GM21717 (cell line): Measurements from ENCODE around the gene ELAC1.
"Not testable (repeated sequence)": the region's sequence is repeated elsewhere in the genome, so short reads cannot be mapped to it uniquely, and the experiment has no call there.

Source experiments
- ATAC-seq: cut with Tn5 transposase; IDR thresholded peaks from one replicate; pipeline ENCODE4 v1.9.1; 2021; ENCODE audit warnings: mild to moderate bottlenecking, moderate library complexity; ENCODE audit not compliant: unreplicated experiment

Gene ELAC1, protein sequence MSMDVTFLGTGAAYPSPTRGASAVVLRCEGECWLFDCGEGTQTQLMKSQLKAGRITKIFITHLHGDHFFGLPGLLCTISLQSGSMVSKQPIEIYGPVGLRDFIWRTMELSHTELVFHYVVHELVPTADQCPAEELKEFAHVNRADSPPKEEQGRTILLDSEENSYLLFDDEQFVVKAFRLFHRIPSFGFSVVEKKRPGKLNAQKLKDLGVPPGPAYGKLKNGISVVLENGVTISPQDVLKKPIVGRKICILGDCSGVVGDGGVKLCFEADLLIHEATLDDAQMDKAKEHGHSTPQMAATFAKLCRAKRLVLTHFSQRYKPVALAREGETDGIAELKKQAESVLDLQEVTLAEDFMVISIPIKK

DNA sequence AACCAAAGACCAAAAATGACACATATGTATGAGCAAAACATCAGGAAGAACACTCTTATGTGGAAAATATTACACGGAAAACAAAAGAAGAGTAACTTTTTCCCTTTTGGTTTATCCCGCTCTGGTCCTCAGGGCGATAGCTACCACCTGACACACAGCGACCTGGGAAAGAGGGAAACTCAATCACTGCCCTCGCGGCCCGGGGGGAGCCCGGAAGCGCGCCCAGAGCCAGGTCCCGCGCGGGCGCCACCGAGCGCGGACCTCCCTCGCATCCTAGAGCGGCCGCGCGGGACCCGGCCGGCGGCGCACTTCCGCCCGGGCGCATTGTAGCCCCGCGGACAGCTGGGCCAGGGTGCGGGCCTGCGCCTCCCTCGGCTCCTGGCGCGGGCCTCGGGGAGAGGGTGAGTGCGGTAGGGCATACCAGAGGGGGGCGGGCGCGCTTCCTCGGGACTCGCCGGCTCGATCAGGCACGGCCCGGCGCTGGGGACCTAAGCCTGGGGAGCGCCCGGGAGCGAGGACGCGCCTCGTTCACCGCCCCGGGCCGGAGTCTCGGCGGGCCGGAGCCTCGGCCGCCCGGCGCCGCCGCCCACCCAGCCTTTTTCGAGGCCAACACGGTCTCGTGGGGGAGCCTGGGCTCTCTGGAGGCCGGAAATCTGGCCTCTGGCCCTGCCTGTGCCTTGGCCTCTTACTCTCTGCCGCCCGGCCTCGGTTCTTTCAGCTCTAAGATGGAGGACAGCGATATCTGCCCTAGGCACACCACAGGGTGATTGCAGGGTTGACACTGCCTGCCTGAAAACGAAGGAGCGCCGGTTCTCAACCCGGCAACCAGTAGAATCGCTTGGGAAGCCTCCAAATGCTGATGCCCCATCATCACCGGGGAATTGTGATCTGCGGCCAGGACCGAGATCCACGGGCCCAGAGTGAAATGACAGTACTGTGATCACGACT lies at the start of gene ELAC1:
Gene ELAC1 (plus strand): TSS at position 327 of the 948 bp plus-strand sequence. CDS start 6,365 bp downstream, outside the sequence.
- peak; percentile 96 for ATAC-seq

DNA sequence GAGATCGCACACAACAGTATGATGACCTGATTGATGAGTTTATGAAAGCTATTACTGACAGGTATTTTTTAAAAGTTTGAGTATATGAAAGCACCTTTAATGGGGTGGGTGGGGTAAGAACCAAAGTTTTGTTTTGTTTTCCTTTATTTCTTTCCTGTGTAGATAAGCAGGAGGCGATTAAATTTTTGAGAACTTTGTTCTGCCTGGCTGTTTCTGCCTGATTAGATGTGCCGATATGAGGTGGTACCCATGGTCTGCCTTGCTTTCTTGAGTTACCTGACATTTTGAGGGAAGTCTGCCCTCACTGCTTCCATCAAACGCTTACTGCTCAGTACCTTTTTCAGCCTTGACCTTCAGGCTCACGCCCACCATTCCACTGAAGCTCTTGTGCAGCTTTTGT lies 49.7 kb upstream of the ELAC1 start:
- no peak for ATAC-seq

DNA sequence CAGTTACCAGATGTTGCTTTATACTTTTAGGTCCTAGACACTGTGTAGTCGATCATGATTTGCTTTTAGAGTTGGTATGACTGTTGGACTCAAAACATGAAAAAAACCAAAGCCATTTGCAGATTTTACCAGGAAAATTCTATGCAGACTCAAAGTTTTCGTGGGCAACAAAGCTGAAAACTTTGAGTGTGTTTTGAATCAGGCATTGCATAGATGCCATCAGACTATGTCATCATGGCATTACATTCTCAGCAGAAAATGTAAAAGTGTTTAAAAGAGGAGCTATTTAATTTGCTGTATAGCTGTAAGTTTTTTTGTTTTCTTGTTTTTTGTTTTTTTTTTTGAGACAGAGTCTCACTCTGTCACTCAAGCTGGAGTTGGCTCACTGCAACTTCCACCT lies 43.5 kb upstream of the ELAC1 start:
- no peak for ATAC-seq

DNA sequence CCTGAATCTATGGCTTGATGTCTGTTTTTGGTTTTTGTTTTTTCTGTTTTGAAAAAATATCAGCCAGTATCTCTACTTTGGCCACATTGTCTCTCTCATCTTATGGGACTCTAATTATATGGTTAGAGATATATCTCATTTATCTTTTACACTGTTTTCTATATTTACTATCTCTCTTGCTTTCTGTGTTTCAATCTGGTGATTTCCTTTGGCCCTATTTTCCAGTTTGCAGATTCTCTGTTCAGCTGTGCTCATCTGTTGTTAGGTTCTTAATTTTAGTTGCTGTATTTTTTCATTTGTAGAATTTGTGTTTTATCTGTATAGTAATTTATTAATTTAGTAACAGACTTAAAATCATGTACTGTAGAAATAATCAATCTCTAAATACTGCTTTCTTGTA lies 41.3 kb upstream of the ELAC1 start:
- ATAC-seq = no peak

DNA sequence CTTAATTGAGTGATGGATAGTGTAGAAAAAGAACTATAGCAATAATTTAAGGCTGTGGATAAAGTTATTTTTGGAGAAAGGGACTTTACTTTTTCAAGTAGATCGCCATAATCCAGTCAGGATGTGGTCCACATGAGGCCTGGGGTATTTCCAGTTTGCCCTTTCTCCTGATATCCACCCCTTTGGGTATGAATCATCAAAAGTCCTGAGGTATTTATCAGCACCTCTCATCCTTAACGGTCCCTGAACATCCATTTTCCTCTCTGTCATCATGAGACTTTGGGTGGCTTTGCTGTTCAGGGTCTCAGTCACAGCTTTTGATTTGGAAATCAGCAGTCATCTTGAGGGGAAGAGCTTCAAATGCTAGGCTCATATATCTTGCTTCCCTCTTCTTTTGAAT lies 39.3 kb upstream of the ELAC1 start:
- no peak for ATAC-seq

DNA sequence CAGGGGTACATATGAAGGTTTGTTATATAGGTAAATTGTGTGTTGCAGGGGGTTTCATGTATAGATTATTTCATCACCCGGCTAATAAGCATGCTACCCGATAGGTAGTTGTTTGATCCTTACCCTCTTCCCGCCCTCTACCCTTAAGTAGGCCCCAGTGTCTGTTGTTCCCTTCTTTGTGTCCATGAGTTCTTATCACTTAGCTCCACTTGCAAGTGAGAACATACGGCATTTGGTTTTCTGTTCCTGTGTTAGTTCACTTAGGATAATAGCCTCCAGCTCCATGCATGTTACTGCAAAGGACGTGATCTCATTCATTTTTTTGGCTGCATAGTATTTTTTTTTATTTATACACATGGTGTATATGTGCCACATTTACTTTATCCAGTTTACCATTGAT lies 34.2 kb upstream of the ELAC1 start:
- ATAC-seq = no peak

DNA sequence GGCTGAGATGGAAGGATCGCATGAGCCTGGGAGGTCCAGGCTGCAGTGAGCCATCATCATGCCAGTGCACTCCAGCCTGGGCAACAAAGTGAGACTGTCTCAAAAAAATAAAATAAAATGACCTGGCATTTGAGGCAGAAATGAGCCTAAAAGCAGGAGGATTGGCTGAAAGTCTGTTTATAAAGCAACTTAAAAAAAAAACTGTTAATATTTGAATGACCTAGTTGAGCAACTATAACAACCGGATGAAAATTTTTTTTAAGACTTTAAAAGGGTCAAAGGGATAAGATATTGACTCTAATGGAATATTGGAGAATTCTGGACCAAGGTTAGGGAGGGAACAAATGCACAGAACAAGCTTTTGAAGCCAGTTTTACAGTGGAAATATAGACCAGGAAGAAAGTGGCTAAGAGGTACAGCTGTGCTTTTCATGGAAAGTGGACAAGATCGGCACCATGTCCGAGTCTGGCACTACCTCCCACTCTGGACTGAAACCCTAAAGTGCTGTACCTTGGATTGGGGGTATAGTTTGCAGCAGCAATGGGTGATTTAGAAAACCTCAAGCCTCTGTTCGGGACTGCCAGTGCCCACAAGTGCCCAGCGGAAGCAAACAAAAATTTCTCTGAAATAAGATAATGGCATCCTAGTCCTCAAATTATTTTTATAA lies 33.2 kb upstream of the ELAC1 start:
- ATAC-seq = no peak

DNA sequence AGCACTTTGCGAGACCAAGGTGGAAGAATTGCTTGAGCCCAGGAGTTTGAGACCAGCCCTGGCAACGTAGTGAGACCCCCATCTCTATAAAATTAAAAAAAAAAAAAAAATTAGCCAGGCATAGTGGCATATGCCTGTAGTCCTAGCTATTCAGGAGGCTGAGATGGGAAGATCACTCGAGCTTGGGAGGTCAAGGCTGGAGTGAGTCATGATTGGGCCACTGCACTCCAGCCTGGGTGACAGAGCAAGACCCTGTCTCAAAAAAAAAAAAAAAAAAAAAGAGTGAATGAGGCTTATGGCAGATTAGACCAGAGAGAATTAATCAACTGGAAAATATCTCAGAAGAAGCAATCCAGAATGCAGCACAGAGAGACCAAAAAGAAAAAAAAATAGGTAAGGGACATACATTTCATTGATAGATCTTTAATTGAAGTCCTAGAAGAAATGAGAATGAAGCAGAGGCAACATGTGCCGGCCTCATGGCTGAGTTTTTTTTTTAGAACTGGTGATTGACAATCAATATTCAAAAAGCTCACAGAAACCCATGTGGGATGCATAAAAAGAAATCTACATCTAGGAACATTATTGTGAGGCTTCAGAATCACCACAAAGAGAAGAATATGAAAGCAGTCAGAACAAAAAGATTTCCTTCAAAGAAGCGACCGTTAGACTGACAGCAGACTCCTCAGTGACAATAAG lies 32.2 kb upstream of the ELAC1 start:
- no peak for ATAC-seq

DNA sequence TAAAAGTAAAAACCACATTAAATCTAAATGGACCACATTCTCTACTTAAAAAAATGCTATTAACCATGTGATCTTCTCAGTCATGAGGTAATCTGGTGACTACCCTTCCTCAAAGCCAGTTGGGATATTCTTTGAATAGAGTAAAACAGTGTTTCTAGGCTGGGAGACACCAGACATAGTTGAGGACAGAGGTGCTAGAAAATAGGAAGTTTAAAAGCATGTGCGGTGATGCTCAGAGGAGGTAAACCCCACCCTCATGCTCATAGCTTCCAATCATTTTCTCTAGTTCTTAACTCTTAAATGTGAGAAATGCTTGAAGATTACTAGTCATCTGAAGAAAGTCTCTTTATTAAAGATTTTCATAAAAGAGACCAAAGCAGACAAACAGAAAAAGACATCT lies 30.7 kb upstream of the ELAC1 start:
- ATAC-seq = no peak

DNA sequence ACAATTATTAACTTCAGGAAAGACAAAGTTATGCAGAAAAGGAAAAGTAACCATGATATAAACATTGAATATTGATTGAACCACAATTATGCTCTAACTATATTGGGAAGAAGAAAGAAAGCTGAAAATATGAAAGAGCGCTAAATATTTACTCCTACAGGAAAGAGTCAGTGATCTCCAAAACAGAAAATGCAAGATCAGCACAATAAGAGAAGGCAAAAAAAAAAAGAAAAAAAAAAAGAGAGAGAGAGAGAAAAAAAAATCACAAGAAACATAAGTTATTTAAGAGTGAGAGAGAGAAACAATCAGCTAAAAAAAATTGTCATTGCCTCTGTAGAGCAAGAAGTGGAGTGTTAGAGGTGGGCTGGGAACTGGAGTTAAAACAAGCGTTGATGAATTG lies 28.9 kb upstream of the ELAC1 start:
- ATAC-seq = no peak

DNA sequence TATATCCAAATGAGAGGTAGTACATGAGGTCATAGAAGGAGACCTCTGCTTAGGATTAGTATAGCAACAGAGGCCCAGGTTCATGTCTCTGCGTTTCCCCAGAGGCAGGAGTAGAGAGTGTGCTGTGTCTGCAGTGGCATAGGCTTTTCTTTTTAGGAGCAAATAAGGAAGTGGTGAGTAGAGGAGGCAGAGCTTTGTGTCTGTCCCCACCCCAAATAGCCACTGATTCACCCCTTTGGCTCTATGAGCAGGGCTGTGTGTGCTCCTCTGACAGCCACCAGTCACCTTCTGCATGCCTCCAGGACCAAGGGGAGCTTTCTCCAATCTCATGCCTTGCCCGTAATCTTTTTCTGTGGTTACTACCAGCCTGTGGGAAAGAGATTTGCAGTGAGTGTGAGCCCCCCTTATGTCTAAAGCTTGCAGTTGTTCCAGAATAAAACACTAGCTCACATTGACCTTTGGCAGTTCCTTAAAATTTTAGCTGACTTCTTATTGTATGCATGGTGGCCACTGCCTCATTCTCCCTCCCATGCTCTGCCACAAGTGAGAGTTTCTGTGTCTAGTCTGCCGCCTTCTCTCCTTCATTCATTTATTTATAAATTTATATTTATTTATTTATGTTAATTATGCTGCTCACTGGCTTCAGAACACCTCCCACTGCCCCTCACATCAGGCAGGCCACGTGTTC lies 23.5 kb upstream of the ELAC1 start:
- ATAC-seq = no peak

DNA sequence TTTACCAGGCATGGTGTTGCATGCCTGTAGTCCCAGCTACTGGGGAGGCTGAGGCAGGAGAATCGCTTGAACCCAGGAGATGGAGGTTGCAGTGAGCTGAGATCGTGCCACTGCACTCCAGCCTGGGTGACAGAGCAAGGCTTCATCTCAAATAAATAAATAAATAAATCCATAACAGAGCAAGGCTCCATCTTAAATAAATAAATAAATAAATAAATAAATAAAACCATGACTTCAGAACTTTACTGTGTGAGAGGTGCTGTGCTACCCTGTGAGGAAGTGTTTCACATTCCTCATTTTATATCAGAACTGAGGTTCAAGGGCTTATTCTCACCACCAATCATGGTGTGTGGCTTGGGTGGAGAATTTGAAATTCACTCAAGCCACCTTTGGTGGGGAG lies 21.9 kb upstream of the ELAC1 start:
- not testable (repeated sequence) for ATAC-seq

DNA sequence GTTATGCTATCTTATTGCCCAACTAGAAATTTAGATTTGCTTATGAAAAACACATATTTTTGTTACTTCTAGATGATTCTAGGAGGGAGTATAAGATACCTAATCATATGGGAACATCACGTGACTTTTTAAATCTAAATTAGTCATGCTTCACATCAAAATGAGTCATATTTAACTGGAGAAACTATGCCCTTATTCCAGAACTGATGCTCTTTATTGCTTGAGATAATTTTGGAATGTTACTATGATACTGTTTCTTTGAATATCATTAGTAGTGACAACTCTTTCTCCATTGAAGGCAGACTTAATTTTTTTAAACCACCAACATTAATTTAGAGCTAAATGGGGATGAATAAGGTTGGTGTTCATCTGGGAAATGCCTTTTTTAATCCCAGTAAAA lies 19.9 kb upstream of the ELAC1 start:
- no peak for ATAC-seq

DNA sequence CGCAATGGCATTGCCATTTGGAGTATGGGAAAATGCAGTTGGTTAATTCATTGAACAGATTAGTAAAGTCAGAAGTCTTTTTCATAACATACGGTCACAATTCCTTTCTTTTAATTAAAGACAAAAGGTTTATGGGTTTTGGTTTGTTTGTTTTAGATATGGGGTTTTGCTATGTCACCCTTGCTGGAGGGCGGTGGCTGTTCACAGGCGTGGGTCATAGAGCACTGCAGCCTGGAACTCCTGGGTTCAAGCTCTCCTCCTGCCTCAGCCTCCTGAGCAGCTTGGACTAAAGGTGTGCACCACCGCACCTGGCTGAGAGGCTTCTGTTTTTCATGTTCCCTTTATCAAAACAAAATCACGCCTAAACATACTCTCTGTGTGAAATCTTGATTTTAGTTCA lies 18.7 kb upstream of the ELAC1 start:
- ATAC-seq = no peak

DNA sequence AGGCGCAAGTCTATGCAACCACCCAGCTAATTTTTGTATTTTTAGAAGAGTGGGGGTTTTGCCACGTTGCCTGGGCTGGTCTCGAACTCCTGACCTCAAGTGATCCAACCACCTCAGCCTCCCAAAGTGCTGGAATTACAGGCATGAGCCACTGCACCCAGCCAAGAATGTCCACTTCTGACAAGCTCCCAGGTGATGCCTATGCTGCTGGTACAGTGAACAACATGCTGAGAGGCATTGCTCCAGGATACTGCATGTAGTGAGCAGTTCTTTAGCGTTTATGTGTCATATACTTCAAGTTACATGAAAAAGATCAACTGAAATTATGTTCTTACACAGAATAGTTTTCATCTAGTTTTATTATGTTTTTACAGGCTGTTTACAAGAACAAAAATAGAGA lies 17.2 kb upstream of the ELAC1 start:
- no peak for ATAC-seq

DNA sequence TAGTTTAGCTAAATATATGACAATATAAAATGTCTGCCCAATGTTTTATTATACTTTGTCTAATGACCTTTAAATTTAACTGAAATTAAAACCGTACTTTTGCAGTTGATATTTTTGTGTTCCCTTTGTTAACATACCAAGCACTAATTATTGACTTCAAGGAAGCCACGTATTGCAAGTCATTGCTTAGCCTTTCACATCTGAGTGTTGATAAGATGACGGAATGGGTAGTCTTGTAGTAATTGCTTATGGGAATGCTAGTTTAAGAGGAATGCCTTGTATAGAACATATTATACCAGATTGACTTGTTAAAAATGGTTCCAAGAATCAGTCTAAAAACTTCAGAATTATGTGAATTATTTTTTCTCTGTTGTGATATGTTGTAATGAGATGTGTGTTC lies 14.0 kb upstream of the ELAC1 start:
- no peak for ATAC-seq

DNA sequence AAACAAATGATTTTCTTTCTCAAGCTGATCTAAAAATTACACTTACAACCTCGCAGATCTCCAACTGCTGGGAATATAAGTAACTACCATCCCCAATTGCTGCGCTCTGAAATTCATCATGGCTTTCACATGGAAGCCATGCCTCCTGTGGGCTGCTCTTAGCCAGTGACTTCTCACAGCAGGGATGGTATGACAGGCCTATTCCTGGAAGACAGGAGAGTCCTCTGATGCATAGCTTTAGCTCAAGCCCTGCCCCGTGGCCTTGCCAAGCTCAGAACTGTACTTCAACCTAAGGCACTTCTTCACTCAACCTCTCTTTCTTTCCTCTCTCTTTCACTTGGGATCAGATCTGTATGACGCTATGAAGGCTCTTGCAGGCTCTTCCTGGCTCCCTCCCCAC lies 12.6 kb upstream of the ELAC1 start:
- no peak for ATAC-seq

DNA sequence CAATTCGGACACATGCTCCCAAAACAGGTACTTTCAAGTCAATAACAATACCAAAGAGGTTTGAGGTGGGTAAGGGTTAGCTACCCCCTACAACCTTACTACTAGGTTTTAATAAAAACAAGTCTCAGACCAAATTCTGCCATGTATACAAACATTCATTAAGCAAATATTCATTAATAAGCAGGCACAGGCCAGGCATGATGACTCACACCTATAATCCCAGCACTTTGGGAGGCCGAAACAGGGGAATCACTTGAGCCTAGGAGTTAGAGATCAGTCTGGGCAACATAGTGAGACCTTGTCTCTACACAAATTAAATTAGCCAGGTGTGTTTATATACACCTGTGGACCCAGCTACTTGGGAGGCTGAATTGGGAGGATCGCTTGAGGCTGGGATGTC lies 11.7 kb upstream of the ELAC1 start:
- no peak for ATAC-seq

DNA sequence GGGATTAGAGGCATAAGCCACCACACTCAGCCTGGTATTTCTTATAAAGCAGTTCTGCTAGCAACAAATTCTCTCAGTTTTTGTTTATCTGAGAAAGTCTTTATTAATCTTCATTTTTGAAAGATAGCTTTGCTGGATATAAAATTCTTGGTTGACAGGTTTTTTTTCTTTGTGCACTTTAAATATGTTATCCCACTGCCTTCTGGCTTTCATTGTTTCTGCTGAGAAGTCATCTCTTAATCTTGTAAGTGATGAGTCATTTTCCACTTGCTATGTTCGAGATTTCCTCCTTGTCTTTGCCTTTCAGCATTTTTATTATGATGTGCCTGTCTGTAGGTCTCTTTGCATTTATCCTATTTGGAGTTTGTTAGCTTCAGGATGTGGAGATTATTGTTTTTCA lies 5.9 kb upstream of the ELAC1 start:
- ATAC-seq = no peak

DNA sequence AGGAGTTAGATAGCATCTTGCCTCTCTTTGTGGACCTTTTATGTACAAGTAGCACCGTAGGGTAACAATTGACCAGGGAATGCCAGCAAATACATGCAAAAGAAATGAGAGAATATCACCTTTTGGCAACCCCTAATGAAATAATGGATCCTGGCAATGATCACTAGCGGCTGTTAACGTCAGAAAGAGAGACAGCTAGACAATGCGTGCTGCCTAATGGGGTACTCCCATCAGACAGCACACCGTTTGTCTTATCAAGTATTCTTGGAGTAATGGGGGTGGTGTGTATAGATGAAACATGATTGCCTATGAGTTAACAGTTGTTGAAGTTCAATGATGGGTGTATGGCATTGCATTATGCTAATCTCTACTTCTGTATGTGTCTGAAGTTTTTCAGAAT lies 1.6 kb downstream of the ELAC1 start:
- ATAC-seq = no peak
